HG03342 (cell line): ENCODE measurements around the gene G3BP1.
"Not testable (repeated sequence)": the region's sequence is repeated elsewhere in the genome, so short reads cannot be mapped to it uniquely, and the experiment has no call there.

Experiments
- ATAC-seq: cut with Tn5 transposase; IDR thresholded peaks from one replicate; pipeline ENCODE4 v1.9.1; 2021; ENCODE audit warnings: mild to moderate bottlenecking, moderate library complexity; ENCODE audit not compliant: unreplicated experiment

Gene G3BP1

DNA sequence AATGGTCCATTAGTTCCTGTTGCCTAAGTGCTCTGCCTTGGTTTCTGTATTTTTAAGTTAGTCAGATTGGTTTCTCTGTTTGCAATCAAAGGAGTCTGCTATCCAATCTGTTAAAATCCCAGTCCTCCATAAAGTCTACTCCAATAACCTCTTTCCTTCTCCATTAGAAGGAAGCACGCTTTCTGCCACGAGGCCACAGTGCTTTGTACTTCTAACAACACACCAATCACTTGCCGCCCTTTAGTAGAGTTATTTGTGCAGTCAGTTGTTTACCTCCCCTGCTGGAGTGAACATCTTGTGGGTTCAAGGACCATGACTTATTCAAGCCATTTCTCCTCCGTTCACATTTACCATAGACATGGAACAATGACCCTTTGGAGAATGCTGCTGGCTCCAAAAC lies 83.9 kb downstream of the G3BP1 start:
- no peak for ATAC-seq

DNA sequence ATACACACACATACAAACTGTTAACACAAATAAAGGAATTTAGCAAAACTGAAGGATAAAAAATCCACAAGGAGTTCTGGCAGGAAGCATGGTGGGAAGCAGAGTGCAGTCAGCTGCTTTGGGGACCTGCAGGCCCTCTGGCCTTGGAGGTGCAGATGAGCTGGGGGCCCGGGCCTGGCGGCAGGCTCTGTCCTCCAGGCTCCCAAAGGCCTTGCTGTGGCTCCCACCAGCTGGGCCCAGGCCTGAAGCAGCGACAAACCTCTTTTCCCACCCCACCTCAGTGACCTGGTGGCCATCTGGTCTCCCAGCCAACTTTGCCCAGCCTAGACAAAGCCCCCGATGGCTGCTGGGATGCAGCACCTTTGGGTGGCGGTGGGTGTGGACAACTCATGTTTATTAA lies 85.1 kb downstream of the G3BP1 start:
- ATAC-seq = no peak

DNA sequence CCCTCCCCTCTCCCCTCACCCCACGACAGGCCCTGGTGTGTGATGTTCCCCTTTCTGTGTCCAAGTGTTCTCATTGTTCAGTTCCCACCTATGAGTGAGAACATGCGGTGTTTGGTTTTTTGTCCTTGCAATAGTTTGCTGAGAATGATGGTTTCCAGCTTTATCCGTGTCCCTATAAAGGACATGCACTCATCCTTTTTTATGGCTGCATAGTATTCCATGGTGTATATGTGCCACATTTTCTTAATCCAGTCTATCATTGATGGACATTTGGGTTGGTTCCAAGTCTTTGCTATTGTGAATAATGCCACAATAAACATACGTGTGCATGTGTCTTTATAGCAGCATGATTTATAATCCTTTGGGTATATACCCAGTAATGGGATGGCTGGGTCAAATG lies 89.1 kb downstream of the G3BP1 start:
- not testable (repeated sequence) for ATAC-seq
